PFSK-1 (cell line): ENCODE measurements around the gene ZCCHC10.

Experiments used
- FOXP2 ChIP-seq: optimal IDR thresholded peaks from 2 replicates; pipeline ENCODE3; 2011; ENCODE audit warnings: borderline replicate concordance, control low read depth, inconsistent platforms; ENCODE audit not compliant: insufficient read depth; ENCODE audit errors: extremely low read length, extremely low read depth
- POLR2AphosphoS5 ChIP-seq: IDR thresholded peaks from 2 replicates; pipeline ENCODE4 v1.6.1; 2012; ENCODE audit warnings: low read depth, mild to moderate bottlenecking, control low read depth, low read length, moderate library complexity
- SIN3A ChIP-seq: IDR thresholded peaks from 2 replicates; pipeline ENCODE4 v1.6.1; 2012; ENCODE audit warnings: mild to moderate bottlenecking, low read length, moderate library complexity, borderline replicate concordance; ENCODE audit not compliant: insufficient read depth
- TAF1 ChIP-seq: IDR thresholded peaks from 2 replicates; pipeline ENCODE4 v1.6.1; 2012; ENCODE audit warnings: low read length, control low read depth, borderline replicate concordance; ENCODE audit not compliant: insufficient read depth
- TF ChIP-seq, protein P1 (sequence below), 2 experiments: IDR thresholded peaks; 2 replicates each; pipeline versions ENCODE4 v1.6.1 to v1.8.0; 2011 to 2012; ENCODE audit warnings: low read depth in 2 of 2, low read length in 2 of 2, control low read depth in 1 of 2, inconsistent platforms in 1 of 2, mild to moderate bottlenecking in 1 of 2, moderate library complexity in 1 of 2; ENCODE audit not compliant: insufficient read depth in 1 of 2

Gene ZCCHC10

DNA sequence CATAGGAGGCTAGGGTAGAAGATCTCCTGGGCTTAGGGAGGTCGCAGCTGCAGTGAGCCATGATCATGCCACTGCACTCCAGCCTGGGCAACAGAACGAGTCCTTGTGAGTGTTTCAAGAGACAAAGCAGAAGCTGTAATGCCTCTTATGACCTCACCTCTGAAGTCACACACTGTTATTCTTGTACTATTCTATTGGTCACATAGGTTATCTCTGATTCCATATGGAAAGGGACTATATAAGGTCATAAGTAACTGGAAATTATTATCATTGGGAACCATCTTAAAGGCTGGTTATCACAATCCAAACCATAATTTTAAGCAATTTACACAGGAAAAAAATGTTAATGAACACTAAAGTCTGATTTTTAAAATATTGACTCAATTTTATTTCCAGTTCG lies 45.1 kb downstream of the ZCCHC10 start:
- no peak for TF ChIP-seq SIN3A
- TF ChIP-seq, protein P1, sequence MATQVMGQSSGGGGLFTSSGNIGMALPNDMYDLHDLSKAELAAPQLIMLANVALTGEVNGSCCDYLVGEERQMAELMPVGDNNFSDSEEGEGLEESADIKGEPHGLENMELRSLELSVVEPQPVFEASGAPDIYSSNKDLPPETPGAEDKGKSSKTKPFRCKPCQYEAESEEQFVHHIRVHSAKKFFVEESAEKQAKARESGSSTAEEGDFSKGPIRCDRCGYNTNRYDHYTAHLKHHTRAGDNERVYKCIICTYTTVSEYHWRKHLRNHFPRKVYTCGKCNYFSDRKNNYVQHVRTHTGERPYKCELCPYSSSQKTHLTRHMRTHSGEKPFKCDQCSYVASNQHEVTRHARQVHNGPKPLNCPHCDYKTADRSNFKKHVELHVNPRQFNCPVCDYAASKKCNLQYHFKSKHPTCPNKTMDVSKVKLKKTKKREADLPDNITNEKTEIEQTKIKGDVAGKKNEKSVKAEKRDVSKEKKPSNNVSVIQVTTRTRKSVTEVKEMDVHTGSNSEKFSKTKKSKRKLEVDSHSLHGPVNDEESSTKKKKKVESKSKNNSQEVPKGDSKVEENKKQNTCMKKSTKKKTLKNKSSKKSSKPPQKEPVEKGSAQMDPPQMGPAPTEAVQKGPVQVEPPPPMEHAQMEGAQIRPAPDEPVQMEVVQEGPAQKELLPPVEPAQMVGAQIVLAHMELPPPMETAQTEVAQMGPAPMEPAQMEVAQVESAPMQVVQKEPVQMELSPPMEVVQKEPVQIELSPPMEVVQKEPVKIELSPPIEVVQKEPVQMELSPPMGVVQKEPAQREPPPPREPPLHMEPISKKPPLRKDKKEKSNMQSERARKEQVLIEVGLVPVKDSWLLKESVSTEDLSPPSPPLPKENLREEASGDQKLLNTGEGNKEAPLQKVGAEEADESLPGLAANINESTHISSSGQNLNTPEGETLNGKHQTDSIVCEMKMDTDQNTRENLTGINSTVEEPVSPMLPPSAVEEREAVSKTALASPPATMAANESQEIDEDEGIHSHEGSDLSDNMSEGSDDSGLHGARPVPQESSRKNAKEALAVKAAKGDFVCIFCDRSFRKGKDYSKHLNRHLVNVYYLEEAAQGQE (IDR thresholded peaks at IDR 0.05; ENCODE audit: insufficient read depth in 1 of 2, low read depth in 2 of 2, low read length in 2 of 2): no peak
- TF ChIP-seq FOXP2: no peak
- no peak for TF ChIP-seq TAF1
- TF ChIP-seq POLR2AphosphoS5: no peak

- TF ChIP-seq POLR2AphosphoS5: no peak
- TF ChIP-seq SIN3A: no peak
- TF ChIP-seq, protein P1 (IDR thresholded peaks at IDR 0.05; ENCODE audit: insufficient read depth in 1 of 2, low read depth in 2 of 2, low read length in 2 of 2): no peak
These were observed 46.4 kb downstream of the ZCCHC10 start for GRCh38 chr5:132979976-132980375.

DNA sequence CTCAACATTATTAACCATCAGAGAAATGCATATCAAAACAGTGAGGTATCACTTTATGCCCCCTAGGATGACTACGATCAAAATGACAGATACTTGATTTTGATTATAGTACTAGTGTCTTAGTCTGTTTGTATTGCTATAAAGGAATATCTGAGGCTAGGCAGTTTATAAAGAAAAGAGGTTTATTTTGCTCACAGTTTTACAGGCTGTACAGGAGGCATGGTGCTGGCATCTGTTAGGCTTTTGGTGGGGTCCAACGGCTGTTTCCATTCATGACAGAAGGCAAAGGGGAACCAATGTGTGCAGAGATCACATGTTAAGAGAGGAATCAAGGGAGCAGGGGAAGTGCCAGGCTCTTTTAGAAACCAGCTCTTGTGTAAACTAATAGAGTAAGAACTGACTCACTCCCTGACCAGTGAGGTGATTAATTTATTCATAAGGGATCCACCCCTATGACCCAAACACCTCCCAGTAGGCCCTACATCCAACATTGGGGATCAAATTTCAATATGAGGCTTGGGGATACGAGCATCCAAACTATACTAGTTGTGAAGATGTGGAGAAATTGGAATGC lies 46.9 kb downstream of the ZCCHC10 start:
- TF ChIP-seq TAF1 (no peak), POLR2AphosphoS5 (no peak), FOXP2 (no peak), SIN3A (no peak)
- TF ChIP-seq, protein P1 (IDR thresholded peaks at IDR 0.05; ENCODE audit: insufficient read depth in 1 of 2, low read depth in 2 of 2, low read length in 2 of 2): no peak

DNA sequence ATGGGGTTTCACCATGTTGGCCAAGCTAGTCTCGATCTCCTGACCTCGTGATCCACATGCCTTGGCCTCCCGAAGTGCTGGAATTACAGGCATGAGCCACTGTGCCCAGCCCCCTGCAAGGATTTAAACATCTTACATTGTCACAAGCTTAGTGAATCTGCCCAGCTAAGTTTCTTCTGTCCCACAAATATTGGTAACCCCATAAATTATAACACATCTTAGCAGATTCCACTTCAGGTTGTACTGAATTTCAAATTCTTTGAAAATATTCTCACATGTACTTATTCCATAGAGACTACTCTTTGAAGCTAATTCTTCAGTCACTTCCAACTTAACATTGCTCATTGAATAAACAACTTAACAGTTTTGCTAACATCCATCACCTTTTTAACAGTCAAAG lies 49.5 kb downstream of the ZCCHC10 start:
- TF ChIP-seq POLR2AphosphoS5 (no peak), TAF1 (no peak), FOXP2 (no peak), SIN3A (no peak)
- TF ChIP-seq, protein P1 (IDR thresholded peaks at IDR 0.05; ENCODE audit: insufficient read depth in 1 of 2, low read depth in 2 of 2, low read length in 2 of 2): no peak
